Measurements from ENCODE around the gene ESD.

GRCh38 chr13:46778095-46778494 lies 18.9 kb downstream of the ESD start:
- no peak for TF ChIP-seq CTCF (IDR thresholded peaks at IDR 0.05; ENCODE audit: extremely low read depth in 1 of 2, insufficient read depth in 1 of 2, low read depth in 1 of 2, low read length in 2 of 2)
- TF ChIP-seq POLR2A (IDR thresholded peaks at IDR 0.05; ENCODE audit: low read depth, low read length) = no peak
- TF ChIP-seq MAX (IDR thresholded peaks at IDR 0.05; ENCODE audit: insufficient read depth, insufficient read length) = no peak
- no peak for TF ChIP-seq POLR2AphosphoS5 (IDR thresholded peaks at IDR 0.05; ENCODE audit: insufficient read depth, low read depth, low read length)

All from endothelial cell of umbilical vein (primary cell).